Peyer's patch (tissue), 4 donors: ENCODE data around the gene ZNRF3.

Source experiments
- CTCF ChIP-seq, 6 experiments: fragments of 450-650 bp in 4 of 6; fragments of 200-600 bp in 2 of 6; sonication (generic) in 1 of 6; IDR thresholded peaks; one replicate each; pipeline ENCODE4 v1.5.1; 2017 to 2019; ENCODE audit warnings: antibody characterized with exemption in 6 of 6, mild to moderate bottlenecking in 3 of 6, moderate library complexity in 1 of 6
- POLR2A ChIP-seq, 2 donors: fragments of 450-650 bp; IDR thresholded peaks; one replicate each; pipeline ENCODE4 v1.5.1; 2017; ENCODE audit warnings: antibody characterized with exemption in 2 of 2, mild to moderate bottlenecking in 2 of 2, moderate library complexity in 2 of 2

- no peak for TF ChIP-seq CTCF (IDR thresholded peaks at IDR 0.05)
- no peak for TF ChIP-seq POLR2A (IDR thresholded peaks at IDR 0.05)
Measured at GRCh38 chr22:28896611-28897010, 13.2 kb downstream of the ZNRF3 start.
